ENCODE measurements around the gene SMCO2. TPM values are rescaled to one million over a fixed set of nuclear protein-coding genes. Genes with fewer than 3 reads are reported as not detected.

The SMCO2 gene
- total RNA-seq, 2 donors from 2014 or later: not detected

DNA sequence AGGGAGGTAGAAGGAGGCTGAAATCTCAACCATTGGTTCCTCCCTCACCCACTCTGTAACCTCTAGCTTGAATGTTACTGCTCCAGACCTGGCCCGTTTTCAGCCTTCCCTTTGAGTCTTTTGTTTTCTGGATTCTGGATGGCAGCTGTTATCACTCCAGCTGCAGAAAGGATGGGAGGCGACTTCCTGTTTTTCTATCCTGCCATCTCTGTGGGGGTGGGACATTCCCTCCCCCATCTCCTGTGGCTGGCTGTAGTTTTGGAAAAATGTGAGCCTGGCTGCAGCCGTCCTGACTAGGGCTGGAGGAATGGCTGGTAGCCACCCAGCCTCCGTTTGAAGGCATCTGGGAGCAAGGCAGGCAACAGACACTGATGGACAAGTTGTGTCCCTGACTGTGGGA, 74.5 kb downstream of the SMCO2 start:
- Histone ChIP-seq H3K4me1 (peaks cover 0 to 31% of the 10 kb centered on the region in 2 donors), H3K4me3 (no peak overlapping the region), H3K27ac (peak overlapping the region in 1 of 2 donors; percentile 8), H3K27me3 (no peaks in the 10 kb centered on the region), H3K36me3 (no peaks in the 10 kb centered on the region), H3K9me3 (no peaks in the 10 kb centered on the region)
- TF ChIP-seq, protein P1, sequence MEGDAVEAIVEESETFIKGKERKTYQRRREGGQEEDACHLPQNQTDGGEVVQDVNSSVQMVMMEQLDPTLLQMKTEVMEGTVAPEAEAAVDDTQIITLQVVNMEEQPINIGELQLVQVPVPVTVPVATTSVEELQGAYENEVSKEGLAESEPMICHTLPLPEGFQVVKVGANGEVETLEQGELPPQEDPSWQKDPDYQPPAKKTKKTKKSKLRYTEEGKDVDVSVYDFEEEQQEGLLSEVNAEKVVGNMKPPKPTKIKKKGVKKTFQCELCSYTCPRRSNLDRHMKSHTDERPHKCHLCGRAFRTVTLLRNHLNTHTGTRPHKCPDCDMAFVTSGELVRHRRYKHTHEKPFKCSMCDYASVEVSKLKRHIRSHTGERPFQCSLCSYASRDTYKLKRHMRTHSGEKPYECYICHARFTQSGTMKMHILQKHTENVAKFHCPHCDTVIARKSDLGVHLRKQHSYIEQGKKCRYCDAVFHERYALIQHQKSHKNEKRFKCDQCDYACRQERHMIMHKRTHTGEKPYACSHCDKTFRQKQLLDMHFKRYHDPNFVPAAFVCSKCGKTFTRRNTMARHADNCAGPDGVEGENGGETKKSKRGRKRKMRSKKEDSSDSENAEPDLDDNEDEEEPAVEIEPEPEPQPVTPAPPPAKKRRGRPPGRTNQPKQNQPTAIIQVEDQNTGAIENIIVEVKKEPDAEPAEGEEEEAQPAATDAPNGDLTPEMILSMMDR (IDR thresholded peaks at IDR 0.05): no peak
- peak; percentile 69 for DNase-seq (ENCODE audit: low spot score)

DNA sequence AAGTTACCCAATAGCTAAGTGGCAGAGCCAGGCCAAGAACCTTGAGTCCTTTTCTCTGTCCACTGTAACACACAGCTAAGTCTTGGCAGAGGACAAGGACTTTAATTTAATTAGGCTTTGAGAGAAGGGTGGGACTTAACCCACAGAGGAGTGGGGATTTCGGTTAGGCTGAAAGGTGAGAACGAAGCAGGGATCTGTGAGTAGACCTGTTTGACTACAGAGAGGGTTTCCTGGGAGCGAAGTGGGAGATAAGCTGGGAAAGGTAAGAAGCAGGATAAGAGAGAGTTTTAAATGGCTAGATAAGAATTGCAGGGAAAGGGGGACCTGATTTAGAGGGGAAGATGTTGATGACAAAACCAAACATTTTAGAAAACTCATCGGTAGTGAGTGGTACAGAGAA, 75.4 kb downstream of the SMCO2 start:
- peaks cover 0 to 40% of the 10 kb centered on the region in 2 donors for H3K4me1 ChIP-seq

DNA sequence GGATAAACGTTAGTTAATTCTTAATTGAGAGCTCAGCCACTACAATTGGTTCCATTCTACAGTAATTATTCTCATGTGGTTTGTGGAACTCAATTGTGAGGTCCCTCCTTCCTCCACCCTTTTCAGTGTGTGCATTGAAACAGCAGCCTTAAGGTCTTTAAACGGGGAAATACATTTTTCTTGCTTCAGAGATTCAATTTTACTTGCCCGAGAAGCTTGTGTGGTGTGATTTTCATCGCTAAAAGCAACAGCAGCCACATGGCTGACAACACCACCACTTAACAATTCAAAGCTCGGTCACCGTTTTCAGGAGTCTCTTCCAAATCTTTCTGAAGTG, 76.7 kb downstream of the SMCO2 start:
- Histone ChIP-seq H3K4me1 (peaks cover 0 to 53% of the 10 kb centered on the region in 2 donors), H3K27ac (peak overlapping the region; percentile 86 to 93), H3K36me3 (no peaks in the 10 kb centered on the region), H3K9me3 (no peaks in the 10 kb centered on the region), H3K4me3 (peak overlapping the region; percentile 72 to 76), H3K27me3 (no peaks in the 10 kb centered on the region)
- TF ChIP-seq, protein P1 (IDR thresholded peaks at IDR 0.05): no peak
- no peak for DNase-seq (ENCODE audit: low spot score)

More for the DNA sequence above, 75.4 kb downstream of the SMCO2 start:
- Histone ChIP-seq H3K27ac (peak overlapping the region in 1 of 2 donors; percentile 8), H3K36me3 (no peaks in the 10 kb centered on the region), H3K27me3 (no peaks in the 10 kb centered on the region), H3K4me3 (no peak overlapping the region), H3K9me3 (no peaks in the 10 kb centered on the region)
- TF ChIP-seq, protein P1 (IDR thresholded peaks at IDR 0.05): no peak
- DNase-seq (ENCODE audit: low spot score): no peak

DNA sequence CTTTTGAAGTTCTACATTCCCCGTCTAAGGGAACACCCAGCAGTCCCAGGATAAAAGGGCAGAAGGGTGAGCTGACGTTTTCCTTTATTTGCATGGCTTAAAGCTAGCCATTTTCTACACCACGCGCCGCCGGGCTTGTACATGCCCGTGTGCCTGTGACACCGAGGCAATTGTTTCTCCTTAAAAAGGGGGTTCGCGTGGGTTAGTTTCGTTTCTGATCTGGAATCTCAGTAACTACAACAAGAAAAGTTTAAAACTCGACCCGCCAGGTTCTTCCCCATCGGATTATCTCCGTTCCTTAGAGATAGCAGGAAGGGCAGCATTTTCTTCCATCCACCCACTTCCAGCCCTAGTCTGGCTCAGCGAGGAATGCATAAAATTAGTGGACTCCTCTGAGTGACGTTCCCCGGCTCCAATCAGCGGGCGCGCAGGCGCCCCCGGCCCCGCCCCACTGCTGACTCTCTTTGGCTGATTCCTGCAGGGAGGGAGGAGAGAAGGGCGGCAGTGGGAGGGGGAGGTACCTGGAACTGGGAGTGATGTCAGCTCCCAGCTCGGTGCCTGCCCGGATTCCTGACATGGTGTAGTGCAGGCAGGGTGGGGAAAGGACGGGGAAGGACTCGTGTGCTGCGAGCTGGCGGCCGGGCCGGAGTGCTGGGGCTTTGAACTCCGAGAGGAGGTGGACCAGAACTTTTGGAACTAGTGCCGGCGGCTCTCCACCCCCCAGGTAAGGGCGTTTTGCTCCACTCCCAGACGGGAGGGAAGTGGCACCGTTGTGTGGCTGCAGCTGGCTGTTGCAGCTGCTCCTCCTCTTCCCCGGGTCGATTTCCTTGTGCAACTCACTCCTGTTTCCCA, 77.3 kb downstream of the SMCO2 start, which contains the start of gene PPFIBP1:
PPFIBP1 (plus strand) TSS at position 565 of the 852 bp plus-strand sequence. CDS start 109,191 bp downstream, outside the sequence.
- DNase-seq (ENCODE audit: low spot score): peak; percentile 100
- H3K4me3 ChIP-seq: peak within 1 kb of the TSS; percentile 72 to 76
- peak within 1 kb of the TSS; percentile 86 to 93 for H3K27ac ChIP-seq
- H3K4me1 ChIP-seq: peaks cover 0 to 57% of the 10 kb centered on the region in 2 donors
- H3K36me3 ChIP-seq: no peaks in the 10 kb centered on the region
- TF ChIP-seq, protein P1 (IDR thresholded peaks at IDR 0.05): peak in 1 of 2 donors; percentile 52
- no peaks in the 10 kb centered on the region for H3K27me3 ChIP-seq
- H3K9me3 ChIP-seq: no peaks in the 10 kb centered on the region

DNA sequence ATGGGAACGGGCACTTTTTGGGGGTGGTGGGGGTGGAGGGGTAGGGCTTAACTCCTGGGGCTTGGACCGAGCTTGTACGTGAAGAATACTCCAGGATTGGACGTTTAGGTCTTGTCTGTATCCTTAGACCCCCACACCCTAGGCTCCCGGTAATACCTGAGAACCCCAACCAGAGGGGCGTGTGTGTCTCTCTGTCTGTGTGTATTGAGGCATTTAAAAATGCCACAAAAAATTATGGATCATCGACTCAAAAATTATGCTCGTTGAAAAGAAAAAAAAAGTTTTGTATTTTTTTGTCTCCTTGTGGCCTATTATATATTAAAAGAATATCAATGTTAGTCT, 77.9 kb downstream of the SMCO2 start:
- DNase-seq (ENCODE audit: low spot score): no peak
- H3K36me3 ChIP-seq: no peaks in the 10 kb centered on the region
- peak overlapping the region; percentile 72 to 76 for H3K4me3 ChIP-seq
- H3K27ac ChIP-seq: peak overlapping the region; percentile 86 to 93
- no peaks in the 10 kb centered on the region for H3K9me3 ChIP-seq
- TF ChIP-seq, protein P1 (IDR thresholded peaks at IDR 0.05): no peak
- no peaks in the 10 kb centered on the region for H3K27me3 ChIP-seq
- peaks cover 0 to 57% of the 10 kb centered on the region in 2 donors for H3K4me1 ChIP-seq

Data from right atrium auricular region (tissue), 2 donors.